AG04450 (cell line): ENCODE measurements around the gene FAM229A. TPM values are rescaled to one million over a fixed set of nuclear protein-coding genes. Genes with fewer than 3 reads are reported as not detected.

Experiments
- CTCF ChIA-PET: fragments of 300-600, 350-600 bp; formaldehyde crosslinking; extraction: SDS; loops from one replicate; lab custom pipeline; 2022; ENCODE audit warnings: antibody characterized with exemption, inconsistent platforms; lab: Charles Lee
- POLR2A ChIA-PET: fragments of 350-600 bp; formaldehyde crosslinking; extraction: SDS; loops from one replicate; lab custom pipeline; 2021; ENCODE audit warnings: antibody characterized with exemption, inconsistent platforms; lab: Yijun Ruan, JAX
- DNase-seq: peaks from one replicate; pipeline ENCODE4 v3.0.0-alpha.2; 2011; ENCODE audit warnings: low read depth, low spot score
- H3K27ac ChIP-seq: one replicate; pipeline ENCODE4 v1.5.1; 2012; ENCODE audit warnings: low read depth, low read length, control low read depth
- H3K27me3 ChIP-seq: one replicate; pipeline ENCODE4 v1.6.0; 2012; ENCODE audit warnings: low read length; ENCODE audit not compliant: control insufficient read depth, insufficient read depth
- H3K4me3 ChIP-seq: 2 replicates; pipeline ENCODE4 v1.5.1; 2011; ENCODE audit warnings: mild to moderate bottlenecking, low read depth, low read length, control low read depth
- H3K9me3 ChIP-seq: 2 replicates; pipeline ENCODE4 v1.5.1; 2012; ENCODE audit warnings: low read length; ENCODE audit not compliant: control insufficient read depth, insufficient read depth
- polyA plus RNA-seq: library from polyadenylated mRNA; depleted of rRNA; stranded (reverse); fragments of >200 nt; gene quantifications from 2 replicates; pipeline ENCODE4 v1.2.3, GENCODE V29; 2011
- TF ChIP-seq, protein P1 (sequence below): IDR thresholded peaks from 2 replicates; pipeline ENCODE4 v1.5.1; 2011; ENCODE audit warnings: low read depth, low read length, control low read depth, inconsistent platforms

FAM229A gene
- polyA plus RNA-seq, 1 experiment, result 1.4 TPM

DNA sequence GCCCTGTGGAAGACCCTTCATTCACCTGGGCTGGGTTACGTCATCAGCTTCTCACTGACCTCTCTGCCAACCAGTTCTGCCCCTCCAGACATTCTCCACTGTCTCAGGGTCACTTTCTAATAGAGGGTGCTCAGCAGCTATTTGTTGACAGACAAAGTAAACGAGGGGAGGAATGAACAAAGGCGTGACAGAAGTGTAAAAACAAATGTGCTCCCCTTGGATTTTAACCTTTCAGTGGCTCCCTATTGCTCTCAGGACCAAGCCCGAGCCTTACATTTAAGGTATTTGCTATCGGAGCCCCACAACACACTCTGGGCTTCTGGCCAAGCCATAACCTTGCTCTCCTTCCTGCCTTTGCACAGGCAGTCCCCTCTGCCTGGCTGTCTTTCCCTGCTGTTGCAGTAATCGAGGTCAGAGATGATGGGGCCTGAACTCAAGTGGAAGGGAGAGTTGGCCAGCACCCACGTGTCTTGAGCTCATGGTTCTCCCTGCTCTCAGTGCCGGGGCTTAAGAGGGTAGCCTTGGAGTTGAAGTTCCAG lies 16.9 kb downstream of the FAM229A start:
- DNase-seq, result no peak
- H3K27me3 ChIP-seq, result no peaks in the 10 kb centered on the region
- TF ChIP-seq, protein P1, sequence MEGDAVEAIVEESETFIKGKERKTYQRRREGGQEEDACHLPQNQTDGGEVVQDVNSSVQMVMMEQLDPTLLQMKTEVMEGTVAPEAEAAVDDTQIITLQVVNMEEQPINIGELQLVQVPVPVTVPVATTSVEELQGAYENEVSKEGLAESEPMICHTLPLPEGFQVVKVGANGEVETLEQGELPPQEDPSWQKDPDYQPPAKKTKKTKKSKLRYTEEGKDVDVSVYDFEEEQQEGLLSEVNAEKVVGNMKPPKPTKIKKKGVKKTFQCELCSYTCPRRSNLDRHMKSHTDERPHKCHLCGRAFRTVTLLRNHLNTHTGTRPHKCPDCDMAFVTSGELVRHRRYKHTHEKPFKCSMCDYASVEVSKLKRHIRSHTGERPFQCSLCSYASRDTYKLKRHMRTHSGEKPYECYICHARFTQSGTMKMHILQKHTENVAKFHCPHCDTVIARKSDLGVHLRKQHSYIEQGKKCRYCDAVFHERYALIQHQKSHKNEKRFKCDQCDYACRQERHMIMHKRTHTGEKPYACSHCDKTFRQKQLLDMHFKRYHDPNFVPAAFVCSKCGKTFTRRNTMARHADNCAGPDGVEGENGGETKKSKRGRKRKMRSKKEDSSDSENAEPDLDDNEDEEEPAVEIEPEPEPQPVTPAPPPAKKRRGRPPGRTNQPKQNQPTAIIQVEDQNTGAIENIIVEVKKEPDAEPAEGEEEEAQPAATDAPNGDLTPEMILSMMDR, result no peak
- POLR2A ChIA-PET, result interaction anchor here (1.1 to 3.4 kb wide), 2 partner anchors 10 to 11 kb away, joined by 3 to 32 read pairs; partner anchors contain the start of gene MARCKSL1
- H3K4me3 ChIP-seq, result no peak overlapping the region
- CTCF ChIA-PET, result no interaction called here
- no peaks in the 10 kb centered on the region for H3K9me3 ChIP-seq
- no peak overlapping the region for H3K27ac ChIP-seq

DNA sequence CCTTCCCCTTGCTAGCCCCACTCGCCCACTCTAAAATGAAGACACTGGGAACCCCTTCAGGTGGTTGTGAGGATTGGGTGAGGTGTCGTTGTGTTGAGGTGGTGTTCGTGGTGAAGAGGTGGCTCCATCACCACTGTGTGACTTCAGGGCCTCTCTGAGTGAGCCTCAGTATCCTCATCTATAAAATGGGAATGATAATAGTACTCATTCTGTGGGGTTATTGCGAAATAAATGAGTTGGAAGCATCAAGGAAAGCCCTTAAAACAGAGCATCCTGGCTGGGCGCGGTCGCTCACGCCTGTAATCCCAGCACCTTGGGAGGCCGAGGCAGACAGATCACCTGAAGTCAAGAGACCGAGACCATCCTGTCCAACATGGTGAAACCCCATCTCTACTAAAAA lies 19.6 kb downstream of the FAM229A start:
- POLR2A ChIA-PET, result no interaction called here
- TF ChIP-seq, protein P1, result no peak
- CTCF ChIA-PET, result no interaction called here
- H3K4me3 ChIP-seq, result no peak overlapping the region
- DNase-seq, result no peak
- H3K9me3 ChIP-seq, result no peaks in the 10 kb centered on the region
- H3K27me3 ChIP-seq, result no peaks in the 10 kb centered on the region
- no peak overlapping the region for H3K27ac ChIP-seq

DNA sequence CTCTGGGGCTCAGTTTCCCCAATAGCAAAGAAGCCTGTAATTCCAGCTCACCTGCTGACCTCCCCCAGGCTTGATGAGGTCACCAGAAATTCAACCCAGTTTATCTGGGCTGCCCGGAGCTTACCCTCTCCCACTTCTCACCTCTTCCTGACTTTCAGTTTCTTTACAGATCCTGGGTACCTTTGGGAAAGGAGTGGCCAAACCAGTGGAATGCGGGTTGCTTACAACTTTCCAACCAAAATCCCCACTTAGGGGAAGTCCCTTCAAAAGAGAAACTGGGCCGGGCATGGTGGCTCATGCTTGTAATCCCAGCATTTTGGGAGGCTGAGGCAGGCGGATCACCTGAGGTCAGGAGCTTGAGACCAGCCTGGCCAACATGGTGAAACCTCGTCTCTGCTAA lies 20.3 kb downstream of the FAM229A start:
- CTCF ChIA-PET, result interaction anchor here (1.0 kb wide), 1 partner anchor 9 kb away, joined by 3 read pairs; no protein-coding TSS in a partner anchor

DNA sequence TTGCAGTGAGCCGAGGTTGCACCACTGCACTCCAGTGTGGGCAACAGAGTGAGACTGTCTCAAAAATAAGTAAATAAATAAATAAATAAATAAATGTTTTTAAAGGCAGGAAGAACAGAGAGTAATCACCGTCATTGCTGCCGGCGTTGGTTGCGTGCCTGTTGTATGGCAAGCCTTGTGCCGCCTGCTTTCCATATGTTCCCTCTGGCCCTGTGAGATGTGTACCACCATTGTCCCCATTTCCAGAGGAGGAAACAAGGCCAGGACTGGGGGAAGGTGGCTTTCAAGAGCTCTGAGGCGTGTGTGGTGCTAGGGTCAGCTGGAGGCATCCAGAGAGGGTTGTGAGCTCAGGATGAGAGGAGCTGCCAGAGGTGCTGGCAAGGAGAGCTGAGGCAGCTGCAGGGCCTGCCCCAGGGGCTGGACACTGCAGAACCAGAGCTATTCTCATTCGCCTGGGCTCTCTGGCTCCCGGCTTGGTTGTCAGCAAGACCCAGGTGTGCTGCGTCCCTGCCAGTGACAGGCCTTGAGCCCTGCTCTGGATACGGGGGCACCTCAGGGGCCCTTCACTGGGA lies 21.0 kb downstream of the FAM229A start:
- Histone ChIP-seq H3K27ac (no peak overlapping the region), H3K4me3 (no peak overlapping the region), H3K9me3 (no peaks in the 10 kb centered on the region; the same call in 1 of the 2 replicates), H3K27me3 (no peaks in the 10 kb centered on the region)
- no peak for DNase-seq
- ChIA-PET CTCF (interaction anchor here (1.0 kb wide), 2 partner anchors 10 to 126 kb away, joined by 3 read pairs; no protein-coding TSS in a partner anchor), POLR2A (no interaction called here)
- TF ChIP-seq, protein P1, result no peak

More for the DNA sequence above, 20.3 kb downstream of the FAM229A start:
- DNase-seq, result no peak
- POLR2A ChIA-PET, result no interaction called here
- Histone ChIP-seq H3K9me3 (no peaks in the 10 kb centered on the region; the same call in 1 of the 2 replicates), H3K27ac (no peak overlapping the region), H3K27me3 (no peaks in the 10 kb centered on the region), H3K4me3 (no peak overlapping the region)
- TF ChIP-seq, protein P1, result no peak

DNA sequence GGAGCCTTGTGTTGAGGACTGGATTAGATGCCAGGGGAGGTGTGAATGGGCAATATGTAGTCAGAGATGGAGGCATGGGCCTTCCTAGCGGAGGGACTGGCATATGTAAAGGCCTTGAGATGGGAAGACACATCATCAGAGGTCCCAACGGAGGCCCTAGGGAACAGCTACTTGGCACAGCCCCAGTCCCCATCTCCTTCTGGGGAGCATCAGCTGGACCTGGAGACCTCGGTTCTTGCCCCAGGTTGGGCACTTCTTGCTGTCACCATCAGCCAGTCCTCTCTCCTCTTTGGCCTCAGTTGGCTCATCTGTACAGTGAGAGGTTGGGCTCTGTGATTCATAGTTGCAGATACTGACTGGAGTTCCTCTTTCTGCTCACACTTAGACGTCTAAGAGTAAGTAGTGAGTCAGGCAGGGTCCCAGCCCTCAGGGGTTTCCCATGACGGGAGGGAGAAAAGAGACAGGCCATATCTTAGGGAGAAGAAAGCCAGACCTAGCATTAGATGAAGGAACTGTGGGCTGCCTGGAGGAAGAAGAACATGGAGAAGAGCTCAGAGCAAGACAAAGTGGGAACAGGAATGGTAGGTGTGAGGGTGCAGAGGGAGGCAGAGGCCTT lies 22.8 kb downstream of the FAM229A start:
- ChIA-PET CTCF (no interaction called here), POLR2A (interaction anchor here (0.6 kb wide), 1 partner anchor 129 kb away, joined by 3 read pairs; no protein-coding TSS in a partner anchor)
- no peak for DNase-seq
- no peak overlapping the region for H3K27ac ChIP-seq
- no peak overlapping the region for H3K4me3 ChIP-seq
- no peaks in the 10 kb centered on the region for H3K27me3 ChIP-seq
- TF ChIP-seq, protein P1, result no peak
- H3K9me3 ChIP-seq, result no peaks in the 10 kb centered on the region; the same call in 1 of the 2 replicates
